ENCODE measurements around the gene SEPTIN14.

The SEPTIN14 gene

DNA sequence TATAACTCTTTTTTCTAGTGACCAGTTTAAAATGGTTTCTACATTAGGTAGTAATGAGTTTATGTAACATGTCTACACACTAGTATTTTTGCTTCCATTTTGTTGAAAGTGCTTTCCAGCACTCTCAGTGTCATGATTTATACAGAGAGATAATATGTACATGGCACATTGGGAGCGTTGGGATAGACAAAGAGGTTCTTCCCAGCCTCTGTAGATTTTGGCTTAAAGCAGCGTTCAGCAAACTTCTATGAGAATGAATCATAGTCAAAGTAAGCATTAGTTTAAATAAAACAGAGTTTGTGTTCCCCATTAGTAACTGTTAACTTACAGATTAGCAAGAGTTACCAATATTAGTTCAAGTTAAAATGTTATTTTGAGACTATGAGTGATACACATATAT, 43.9 kb downstream of the SEPTIN14 start:
- TF ChIP-seq CEBPB (IDR thresholded peaks at IDR 0.05) (no peak), TCF12 (IDR thresholded peaks at IDR 0.05; ENCODE audit: low read depth) (no peak), EP300 (IDR thresholded peaks at IDR 0.05; ENCODE audit: borderline replicate concordance) (no peak), FOXM1 (IDR thresholded peaks at IDR 0.05; ENCODE audit: borderline replicate concordance, low read depth) (no peak), TEAD4 (IDR thresholded peaks at IDR 0.05) (no peak), CREB1 (IDR thresholded peaks at IDR 0.05; ENCODE audit: low read depth) (no peak), YY1 (IDR thresholded peaks at IDR 0.05; ENCODE audit: low read depth) (no peak)
- TF ChIP-seq, protein P1, sequence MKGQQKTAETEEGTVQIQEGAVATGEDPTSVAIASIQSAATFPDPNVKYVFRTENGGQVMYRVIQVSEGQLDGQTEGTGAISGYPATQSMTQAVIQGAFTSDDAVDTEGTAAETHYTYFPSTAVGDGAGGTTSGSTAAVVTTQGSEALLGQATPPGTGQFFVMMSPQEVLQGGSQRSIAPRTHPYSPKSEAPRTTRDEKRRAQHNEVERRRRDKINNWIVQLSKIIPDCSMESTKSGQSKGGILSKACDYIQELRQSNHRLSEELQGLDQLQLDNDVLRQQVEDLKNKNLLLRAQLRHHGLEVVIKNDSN (IDR thresholded peaks at IDR 0.05): no peak

DNA sequence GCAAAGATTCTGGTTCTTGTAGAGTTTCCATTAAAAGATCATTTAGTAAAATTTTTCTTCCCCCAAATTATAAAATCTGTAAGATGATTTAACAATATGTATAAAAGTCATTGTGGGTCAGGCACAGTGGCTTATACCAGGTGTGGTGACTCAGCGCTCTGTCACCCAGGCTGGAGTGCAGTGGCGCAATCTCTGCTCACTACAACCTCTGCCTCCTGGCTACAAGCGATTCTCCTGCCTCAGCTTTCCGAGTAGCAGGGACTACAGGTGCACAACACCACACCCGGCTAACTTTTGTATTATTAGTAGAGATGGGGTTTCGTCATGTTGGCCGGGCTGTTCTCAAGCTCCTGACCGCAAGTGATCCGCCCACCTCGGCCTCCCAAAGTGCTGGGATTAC, 68.0 kb downstream of the SEPTIN14 start:
- TF ChIP-seq RAD21 (IDR thresholded peaks at IDR 0.05; ENCODE audit: low read depth) (no peak), CEBPB (IDR thresholded peaks at IDR 0.05) (peak; percentile 57; the same call in 1 of the 2 replicates)

DNA sequence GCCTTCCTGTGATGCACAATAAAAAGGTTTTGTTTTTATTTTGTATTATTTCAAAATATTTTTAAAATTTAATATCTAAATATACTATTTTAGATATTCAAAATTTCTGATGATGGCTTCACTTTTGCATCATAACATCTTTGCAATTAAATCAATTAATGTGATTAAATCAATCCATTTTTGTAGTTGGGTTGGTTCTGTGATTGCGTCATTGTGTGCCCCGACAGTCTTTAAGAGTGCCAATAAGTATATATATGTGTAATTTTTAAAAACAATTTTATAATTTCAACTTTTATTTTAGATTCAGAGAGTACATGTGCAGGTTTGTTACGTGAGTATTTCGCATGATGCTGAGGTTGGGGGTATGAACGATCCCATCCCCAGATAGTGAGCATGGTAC, 70.5 kb downstream of the SEPTIN14 start:
- no peak for TF ChIP-seq EGR1 (IDR thresholded peaks at IDR 0.05)
- TF ChIP-seq NFIC (IDR thresholded peaks at IDR 0.05): no peak
- no peak for TF ChIP-seq FOXM1 (IDR thresholded peaks at IDR 0.05; ENCODE audit: borderline replicate concordance, low read depth)
- TF ChIP-seq ZBTB7A (IDR thresholded peaks at IDR 0.05; ENCODE audit: low read depth): no peak
- TF ChIP-seq TEAD4 (IDR thresholded peaks at IDR 0.05): no peak
- TF ChIP-seq, protein P2, sequence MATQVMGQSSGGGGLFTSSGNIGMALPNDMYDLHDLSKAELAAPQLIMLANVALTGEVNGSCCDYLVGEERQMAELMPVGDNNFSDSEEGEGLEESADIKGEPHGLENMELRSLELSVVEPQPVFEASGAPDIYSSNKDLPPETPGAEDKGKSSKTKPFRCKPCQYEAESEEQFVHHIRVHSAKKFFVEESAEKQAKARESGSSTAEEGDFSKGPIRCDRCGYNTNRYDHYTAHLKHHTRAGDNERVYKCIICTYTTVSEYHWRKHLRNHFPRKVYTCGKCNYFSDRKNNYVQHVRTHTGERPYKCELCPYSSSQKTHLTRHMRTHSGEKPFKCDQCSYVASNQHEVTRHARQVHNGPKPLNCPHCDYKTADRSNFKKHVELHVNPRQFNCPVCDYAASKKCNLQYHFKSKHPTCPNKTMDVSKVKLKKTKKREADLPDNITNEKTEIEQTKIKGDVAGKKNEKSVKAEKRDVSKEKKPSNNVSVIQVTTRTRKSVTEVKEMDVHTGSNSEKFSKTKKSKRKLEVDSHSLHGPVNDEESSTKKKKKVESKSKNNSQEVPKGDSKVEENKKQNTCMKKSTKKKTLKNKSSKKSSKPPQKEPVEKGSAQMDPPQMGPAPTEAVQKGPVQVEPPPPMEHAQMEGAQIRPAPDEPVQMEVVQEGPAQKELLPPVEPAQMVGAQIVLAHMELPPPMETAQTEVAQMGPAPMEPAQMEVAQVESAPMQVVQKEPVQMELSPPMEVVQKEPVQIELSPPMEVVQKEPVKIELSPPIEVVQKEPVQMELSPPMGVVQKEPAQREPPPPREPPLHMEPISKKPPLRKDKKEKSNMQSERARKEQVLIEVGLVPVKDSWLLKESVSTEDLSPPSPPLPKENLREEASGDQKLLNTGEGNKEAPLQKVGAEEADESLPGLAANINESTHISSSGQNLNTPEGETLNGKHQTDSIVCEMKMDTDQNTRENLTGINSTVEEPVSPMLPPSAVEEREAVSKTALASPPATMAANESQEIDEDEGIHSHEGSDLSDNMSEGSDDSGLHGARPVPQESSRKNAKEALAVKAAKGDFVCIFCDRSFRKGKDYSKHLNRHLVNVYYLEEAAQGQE (IDR thresholded peaks at IDR 0.05; ENCODE audit: low read depth): no peak
- TF ChIP-seq, protein P1 (IDR thresholded peaks at IDR 0.05): no peak
- TF ChIP-seq TCF12 (IDR thresholded peaks at IDR 0.05; ENCODE audit: low read depth): no peak
- no peak for TF ChIP-seq TAF1 (IDR thresholded peaks at IDR 0.05; ENCODE audit: low read depth)
- no peak for TF ChIP-seq CREB1 (IDR thresholded peaks at IDR 0.05; ENCODE audit: low read depth)
- TF ChIP-seq CEBPB (IDR thresholded peaks at IDR 0.05): no peak
- TF ChIP-seq EP300 (IDR thresholded peaks at IDR 0.05; ENCODE audit: borderline replicate concordance): no peak
- TF ChIP-seq, protein P3, sequence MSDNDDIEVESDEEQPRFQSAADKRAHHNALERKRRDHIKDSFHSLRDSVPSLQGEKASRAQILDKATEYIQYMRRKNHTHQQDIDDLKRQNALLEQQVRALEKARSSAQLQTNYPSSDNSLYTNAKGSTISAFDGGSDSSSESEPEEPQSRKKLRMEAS (IDR thresholded peaks at IDR 0.05): no peak
- no peak for TF ChIP-seq YY1 (IDR thresholded peaks at IDR 0.05; ENCODE audit: low read depth)
- no peak for TF ChIP-seq RAD21 (IDR thresholded peaks at IDR 0.05; ENCODE audit: low read depth)

DNA sequence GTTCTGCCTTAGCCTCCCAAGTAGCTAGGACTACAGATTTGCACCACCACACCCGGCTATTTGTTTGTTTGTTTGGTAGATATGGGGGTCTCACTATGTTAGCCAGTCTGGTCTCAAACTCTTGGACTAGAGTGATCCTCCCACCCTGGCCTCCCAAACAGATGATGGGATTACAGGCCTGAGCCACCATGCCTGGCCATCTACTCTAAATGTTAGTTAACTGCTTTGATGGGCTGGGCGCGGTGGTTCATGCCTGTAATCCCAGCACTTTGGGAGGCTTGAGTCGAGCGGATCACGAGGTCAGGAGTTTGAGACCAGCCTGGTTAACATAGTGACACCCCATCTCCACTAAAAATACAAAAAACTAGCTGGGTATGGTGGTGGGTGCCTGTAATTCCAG, 74.8 kb downstream of the SEPTIN14 start:
- TF ChIP-seq NFIC (IDR thresholded peaks at IDR 0.05): no peak
- TF ChIP-seq TAF1 (IDR thresholded peaks at IDR 0.05; ENCODE audit: low read depth): no peak
- no peak for TF ChIP-seq FOXM1 (IDR thresholded peaks at IDR 0.05; ENCODE audit: borderline replicate concordance, low read depth)
- no peak for TF ChIP-seq EP300 (IDR thresholded peaks at IDR 0.05; ENCODE audit: borderline replicate concordance)
- no peak for TF ChIP-seq EGR1 (IDR thresholded peaks at IDR 0.05)
- no peak for TF ChIP-seq CEBPB (IDR thresholded peaks at IDR 0.05)
- no peak for TF ChIP-seq CREB1 (IDR thresholded peaks at IDR 0.05; ENCODE audit: low read depth)
- no peak for TF ChIP-seq TEAD4 (IDR thresholded peaks at IDR 0.05)
- no peak for TF ChIP-seq ZBTB7A (IDR thresholded peaks at IDR 0.05; ENCODE audit: low read depth)
- TF ChIP-seq, protein P2 (IDR thresholded peaks at IDR 0.05; ENCODE audit: low read depth): no peak
- TF ChIP-seq TCF12 (IDR thresholded peaks at IDR 0.05; ENCODE audit: low read depth): no peak
- TF ChIP-seq YY1 (IDR thresholded peaks at IDR 0.05; ENCODE audit: low read depth): no peak

DNA sequence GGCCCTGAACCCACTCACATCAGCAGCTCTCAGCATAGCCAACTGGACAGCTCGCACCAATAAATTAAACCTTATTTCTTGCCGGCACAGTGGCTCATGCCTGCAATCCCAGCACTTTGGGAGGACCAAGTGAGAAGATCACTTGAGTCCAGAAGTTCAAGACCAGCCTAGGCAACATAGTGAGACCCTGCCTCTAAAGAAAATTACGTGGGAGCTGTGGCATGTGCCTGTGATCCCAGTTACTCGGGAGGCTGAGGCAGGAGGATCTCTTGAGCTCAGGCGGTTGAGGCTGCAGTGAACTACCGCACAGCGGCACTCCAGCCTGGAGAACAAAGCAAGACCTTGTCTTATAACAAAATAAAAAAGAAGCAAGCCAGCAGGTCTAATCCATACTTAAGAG, 75.7 kb downstream of the SEPTIN14 start:
- TF ChIP-seq FOXM1 (IDR thresholded peaks at IDR 0.05; ENCODE audit: borderline replicate concordance, low read depth) (no peak), ZBTB7A (IDR thresholded peaks at IDR 0.05; ENCODE audit: low read depth) (no peak), TEAD4 (IDR thresholded peaks at IDR 0.05) (no peak), CEBPB (IDR thresholded peaks at IDR 0.05) (no peak), EP300 (IDR thresholded peaks at IDR 0.05; ENCODE audit: borderline replicate concordance) (no peak), RAD21 (IDR thresholded peaks at IDR 0.05; ENCODE audit: low read depth) (no peak), NFIC (IDR thresholded peaks at IDR 0.05) (no peak), TCF12 (IDR thresholded peaks at IDR 0.05; ENCODE audit: low read depth) (no peak), CREB1 (IDR thresholded peaks at IDR 0.05; ENCODE audit: low read depth) (no peak), EGR1 (IDR thresholded peaks at IDR 0.05) (no peak), YY1 (IDR thresholded peaks at IDR 0.05; ENCODE audit: low read depth) (no peak), TAF1 (IDR thresholded peaks at IDR 0.05; ENCODE audit: low read depth) (no peak)
- TF ChIP-seq, protein P2 (IDR thresholded peaks at IDR 0.05; ENCODE audit: low read depth): no peak
- TF ChIP-seq, protein P1 (IDR thresholded peaks at IDR 0.05): no peak
- TF ChIP-seq, protein P3 (IDR thresholded peaks at IDR 0.05): no peak

Measured in Ishikawa (cell line).